ENCODE measurements around the gene TCEAL8.

TCEAL8 gene

DNA sequence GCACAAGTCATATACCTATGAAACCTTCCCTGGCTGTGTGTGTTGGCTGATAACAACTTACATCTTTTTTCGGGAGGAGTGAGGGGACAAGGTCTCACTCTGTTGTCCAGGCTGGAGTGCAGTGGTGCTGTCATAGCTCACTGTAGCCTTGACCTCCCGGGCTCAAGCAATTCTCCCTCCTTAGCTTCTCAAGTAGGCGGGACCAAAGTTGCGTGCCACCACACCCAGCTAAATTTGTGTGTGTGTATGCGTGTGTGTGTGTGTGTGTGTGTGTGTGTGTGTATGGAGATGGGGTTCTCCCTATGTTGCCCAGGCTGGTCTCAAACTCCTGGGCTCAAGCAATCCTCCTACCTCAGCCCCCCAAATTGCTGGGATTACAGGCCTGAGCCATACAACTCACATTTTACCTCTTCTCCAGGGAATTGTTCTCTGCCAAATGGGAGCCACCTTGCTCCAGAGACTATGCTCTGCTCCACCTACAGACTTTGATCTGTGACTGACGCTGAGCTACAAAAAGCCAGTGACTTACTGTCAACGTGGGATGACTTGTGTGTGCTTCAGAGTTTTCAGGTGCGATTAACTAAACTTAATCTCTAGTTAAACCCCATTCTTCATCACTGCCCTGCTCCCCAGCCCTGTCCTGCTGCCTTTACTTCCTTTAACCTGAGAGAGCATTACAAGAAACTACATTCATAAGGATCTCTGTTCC is 42.1 kb downstream of the TCEAL8 start:
- DNase-seq = no peak

DNA sequence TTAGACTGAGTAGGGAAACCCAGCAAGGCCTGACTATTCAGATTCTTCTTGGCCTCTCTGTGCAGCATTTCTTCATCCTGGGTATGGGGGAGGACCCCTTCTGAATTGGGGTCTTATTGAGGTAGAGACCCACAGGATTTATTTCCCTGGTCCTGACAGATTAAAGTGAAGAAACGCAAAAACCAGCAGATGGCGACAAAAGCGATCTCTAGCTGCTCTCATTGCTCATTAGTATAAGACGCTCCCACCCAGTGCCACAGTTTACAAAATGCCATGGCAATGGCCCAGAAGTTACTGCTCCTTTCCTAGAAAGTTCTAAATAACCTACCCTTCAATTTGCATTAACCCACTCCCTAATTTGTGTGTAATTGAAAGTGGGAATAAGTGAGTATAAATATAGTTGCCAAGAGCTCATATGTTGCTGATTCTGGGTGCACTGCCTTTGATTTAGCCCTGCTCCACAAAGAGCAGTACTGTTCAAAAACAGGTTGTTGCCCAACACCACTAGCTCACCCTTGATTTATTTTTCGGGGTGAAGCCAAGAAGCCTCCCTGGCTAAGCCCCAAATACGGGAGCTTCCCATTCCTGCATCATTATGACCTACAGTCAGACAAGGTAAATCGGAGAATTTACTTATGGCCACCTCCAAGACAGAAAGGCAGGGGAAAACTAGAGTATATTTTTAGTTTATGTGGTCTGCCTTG is 43.8 kb downstream of the TCEAL8 start:
- DNase-seq = peak; percentile 37

DNA sequence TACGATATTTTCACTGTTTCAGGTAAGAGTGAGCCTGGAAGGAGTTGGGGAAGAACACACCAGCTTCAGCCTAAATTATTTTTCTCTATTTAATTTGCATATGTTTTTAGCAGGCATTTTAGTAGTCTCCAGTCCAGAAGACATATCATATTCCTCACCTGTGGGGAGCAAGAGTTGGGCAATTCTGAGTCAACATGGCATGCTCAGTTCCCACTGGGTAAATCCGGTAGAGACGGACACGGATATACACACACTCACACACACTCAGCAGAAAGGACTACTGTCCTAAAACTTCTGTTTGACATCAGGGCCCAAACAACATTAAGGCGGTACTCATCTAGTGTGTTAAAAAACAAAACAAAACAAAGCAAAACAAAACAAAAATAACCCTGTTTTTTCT is 44.9 kb downstream of the TCEAL8 start:
- DNase-seq = no peak
